Activated naive CD4-positive, alpha-beta T cell treated with anti-CD3 and anti-CD28 coated beads for 36 hours (primary cell): ENCODE measurements around the gene FYTTD1. TPM values are rescaled to one million over a fixed set of nuclear protein-coding genes. Genes with fewer than 3 reads are reported as not detected.

ENCODE experiments used
- CTCF ChIA-PET: fragments of 350-600 bp; sonication (Branson Sonifier 250); formaldehyde crosslinking; loops from one replicate; lab custom pipeline; 2021; ENCODE audit warnings: antibody characterized with exemption; lab: Charles Lee
- DNase-seq: peaks from one replicate; pipeline ENCODE4 v3.0.0-alpha.2; 2020
- H3K27ac Mint-ChIP-seq: one replicate; pipeline ENCODE4 v1.8.0; 2021; ENCODE audit warnings: mild to moderate bottlenecking, mixed read lengths
- H3K27me3 Mint-ChIP-seq: one replicate; pipeline ENCODE4 v1.8.0; 2021; ENCODE audit warnings: low read depth, mixed read lengths
- H3K36me3 Mint-ChIP-seq: one replicate; pipeline ENCODE4 v1.8.0; 2021; ENCODE audit warnings: low read depth, mixed read lengths
- H3K4me1 Mint-ChIP-seq: one replicate; pipeline ENCODE4 v1.8.0; 2021; ENCODE audit warnings: low read depth, mixed read lengths
- H3K4me3 Mint-ChIP-seq: one replicate; pipeline ENCODE4 v1.8.0; 2021; ENCODE audit warnings: mild to moderate bottlenecking, moderate library complexity, mixed read lengths
- H3K9me3 Mint-ChIP-seq: one replicate; pipeline ENCODE4 v1.8.0; 2021; ENCODE audit warnings: mixed read lengths
- intact Hi-C: fragments of 100-400 bp; cut with micrococcal nuclease; formaldehyde crosslinking; loops from one replicate; pipeline ENCODE4 v1.15.1; 2023
- total RNA-seq, 2 experiments: library from RNA; stranded (reverse); gene quantifications; one replicate each; pipeline ENCODE4 v1.2.3, GENCODE V29; 2021

Gene FYTTD1
- total RNA-seq, 2 experiments from 2014 or later = 25.1 to 27.6 TPM

DNA sequence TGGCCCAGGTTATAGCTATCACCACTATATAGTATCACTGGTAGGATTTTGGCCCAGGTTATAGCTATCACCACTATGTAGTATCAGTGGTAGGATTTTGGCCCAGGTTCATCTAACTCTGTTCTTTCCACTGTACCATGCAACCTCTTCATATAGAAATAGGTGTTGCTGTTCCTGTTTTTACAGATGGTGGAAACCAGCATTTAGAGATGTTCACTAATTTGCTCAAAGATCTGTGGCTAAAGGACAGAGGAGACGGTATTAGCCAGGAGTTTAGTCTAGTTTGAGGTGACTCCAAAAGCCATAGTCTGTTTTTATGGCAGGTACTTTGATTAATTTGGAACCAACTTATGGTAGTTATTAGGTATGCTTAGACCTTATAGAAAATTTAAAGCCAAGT is 44.4 kb downstream of the FYTTD1 start:
- Mint-ChIP-seq H3K4me3 (no peak overlapping the region), H3K36me3 (no peaks in the 10 kb centered on the region), H3K27ac (no peak overlapping the region), H3K9me3 (no peaks in the 10 kb centered on the region), H3K4me1 (peaks cover 58% of the 10 kb centered on the region), H3K27me3 (no peaks in the 10 kb centered on the region)
- intact Hi-C loops = no loop called here
- DNase-seq = no peak
- CTCF ChIA-PET = interaction anchor here (0.9 kb wide), 1 partner anchor 48 kb away, joined by 3 read pairs; no protein-coding TSS in a partner anchor

DNA sequence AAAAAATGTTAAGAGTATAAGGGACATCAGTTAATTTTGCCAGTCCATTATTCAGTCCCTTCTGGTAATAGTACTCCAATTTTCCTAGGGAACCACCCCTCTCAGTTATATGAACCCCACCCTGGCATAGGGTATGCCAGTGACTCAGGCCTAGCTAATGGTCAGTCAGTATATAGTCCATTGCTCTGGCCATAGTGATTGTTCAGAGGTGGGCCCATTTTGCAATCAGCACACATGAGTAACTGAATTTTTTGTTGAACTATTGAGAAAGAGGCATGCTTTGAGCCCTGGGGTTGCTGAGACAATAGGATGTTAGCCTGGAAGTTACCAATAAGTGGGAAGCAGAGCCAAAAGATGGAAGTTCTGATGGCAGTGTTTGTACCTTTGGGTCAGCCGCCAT is 45.5 kb downstream of the FYTTD1 start:
- Mint-ChIP-seq H3K27me3 (no peaks in the 10 kb centered on the region), H3K36me3 (no peaks in the 10 kb centered on the region), H3K4me1 (peaks cover 57% of the 10 kb centered on the region), H3K9me3 (no peaks in the 10 kb centered on the region), H3K27ac (no peak overlapping the region), H3K4me3 (no peak overlapping the region)
- DNase-seq = no peak
- CTCF ChIA-PET = no interaction called here
- intact Hi-C loops = no loop called here

DNA sequence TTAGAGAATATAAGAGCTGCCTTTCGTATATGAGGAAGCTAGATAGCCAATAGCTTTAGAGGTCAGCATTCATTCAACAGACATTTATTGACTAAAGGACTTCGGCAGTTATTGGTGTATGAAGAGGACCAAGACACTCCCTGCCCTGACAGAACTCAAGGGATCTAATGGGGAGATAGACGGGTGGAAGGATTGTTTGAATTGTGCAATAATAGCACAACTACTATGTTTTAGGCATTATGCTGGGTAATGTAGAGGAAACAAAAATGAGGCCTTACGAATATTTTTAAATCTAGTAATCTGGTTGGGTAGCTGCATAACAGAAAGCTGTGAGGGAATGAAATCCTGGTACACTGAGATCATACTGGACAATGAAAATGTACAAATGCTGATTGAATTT is 46.4 kb downstream of the FYTTD1 start:
- CTCF ChIA-PET = interaction anchor here (0.5 kb wide), 1 partner anchor 13 kb away, joined by 3 read pairs; no protein-coding TSS in a partner anchor
- no peaks in the 10 kb centered on the region for H3K36me3 Mint-ChIP-seq
- no peak overlapping the region for H3K4me3 Mint-ChIP-seq
- intact Hi-C loops = no loop called here
- no peaks in the 10 kb centered on the region for H3K9me3 Mint-ChIP-seq
- H3K4me1 Mint-ChIP-seq = peaks cover 61% of the 10 kb centered on the region
- H3K27me3 Mint-ChIP-seq = no peaks in the 10 kb centered on the region
- H3K27ac Mint-ChIP-seq = no peak overlapping the region
- no peak for DNase-seq

DNA sequence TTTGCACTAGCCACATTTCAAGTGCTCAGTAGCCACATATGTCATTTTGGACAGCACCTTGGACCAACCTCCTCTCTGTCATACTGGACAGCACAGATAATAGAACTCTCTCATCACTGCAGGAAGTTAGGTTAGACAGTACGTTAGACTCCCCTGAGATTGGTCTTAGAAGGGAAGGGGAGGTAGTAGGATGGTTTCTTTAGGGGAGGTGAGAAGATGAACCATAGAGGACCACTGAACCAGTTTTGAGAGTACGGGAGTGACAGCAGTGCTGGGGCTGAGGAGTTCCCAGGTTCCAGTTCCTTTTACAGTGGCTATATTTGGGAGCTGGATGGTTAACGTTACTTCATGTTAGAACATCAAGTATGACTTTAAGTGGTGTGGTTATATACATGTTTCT is 49.2 kb downstream of the FYTTD1 start:
- no peak for DNase-seq
- H3K4me3 Mint-ChIP-seq = no peak overlapping the region
- H3K4me1 Mint-ChIP-seq = peaks cover 73% of the 10 kb centered on the region
- no peak overlapping the region for H3K27ac Mint-ChIP-seq
- H3K9me3 Mint-ChIP-seq = no peaks in the 10 kb centered on the region
- intact Hi-C loops = no loop called here
- CTCF ChIA-PET = interaction anchor here (0.8 kb wide), 1 partner anchor 10 kb away, joined by 5 read pairs; no protein-coding TSS in a partner anchor
- no peaks in the 10 kb centered on the region for H3K36me3 Mint-ChIP-seq
- no peaks in the 10 kb centered on the region for H3K27me3 Mint-ChIP-seq

DNA sequence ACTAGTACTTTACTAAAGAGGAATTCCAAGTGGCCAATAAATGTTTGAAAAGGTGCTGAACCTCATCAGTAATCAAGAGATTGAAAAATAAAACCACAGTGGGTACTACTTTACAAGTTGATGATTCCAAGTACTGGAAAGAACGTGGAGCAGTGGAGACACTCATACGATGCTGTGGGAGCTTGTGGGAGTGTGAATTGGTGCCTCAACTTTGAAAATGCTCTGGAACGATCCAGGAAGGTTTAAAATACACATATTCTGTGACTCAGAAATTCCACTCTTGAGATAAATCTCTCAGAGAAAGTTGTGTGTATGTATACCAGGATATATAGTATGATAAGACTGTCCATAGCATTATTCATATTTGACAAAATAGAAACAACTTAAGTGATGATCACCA is 50.7 kb downstream of the FYTTD1 start:
- H3K27ac Mint-ChIP-seq = no peak overlapping the region
- intact Hi-C loops = loop anchor here (5.0 to 10.0 kb wide), 2 partner anchors 118 to 206 kb away; no protein-coding TSS in a partner anchor
- H3K9me3 Mint-ChIP-seq = no peaks in the 10 kb centered on the region

DNA sequence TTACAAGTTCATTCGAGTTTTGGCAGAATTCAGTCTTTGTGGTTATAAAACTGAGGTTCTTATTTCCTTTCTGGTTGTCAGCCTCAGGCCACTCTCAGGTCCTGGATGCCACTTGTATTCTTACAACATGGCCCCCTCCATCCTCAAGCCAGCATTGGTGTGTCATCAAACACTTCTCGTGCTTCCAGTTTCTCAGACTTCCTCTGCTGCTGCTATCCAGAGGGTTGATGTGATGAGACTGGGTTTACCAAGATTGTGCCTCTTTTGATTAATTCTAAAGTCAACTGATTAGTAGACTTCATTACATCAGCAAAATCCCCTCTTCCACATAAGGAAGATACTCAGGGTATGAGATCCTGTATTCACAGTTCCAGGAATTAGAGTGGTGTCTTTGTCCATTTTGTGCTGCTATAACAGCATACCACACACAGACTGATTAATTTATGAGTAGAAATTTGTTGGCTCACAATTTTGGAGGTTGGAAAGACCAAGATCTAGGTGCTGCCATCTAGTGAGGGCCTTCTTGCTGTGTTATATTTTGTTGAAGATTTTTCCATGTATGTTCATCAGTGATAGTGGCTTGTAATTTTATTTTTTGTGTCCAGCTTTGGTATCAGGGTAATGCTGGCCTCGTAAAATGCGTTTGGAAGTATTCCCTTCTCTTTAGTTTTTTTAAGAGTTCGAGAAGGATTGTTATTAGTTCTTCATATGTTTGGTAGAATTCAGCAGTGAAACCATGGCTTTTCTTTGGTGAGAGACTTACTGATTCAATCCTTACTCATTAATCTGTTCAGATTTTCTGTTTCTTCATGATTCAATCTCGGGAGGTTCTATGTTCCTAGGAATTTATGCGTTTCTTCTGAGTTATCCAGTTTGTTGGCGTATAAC is 52.5 kb downstream of the FYTTD1 start:
- no peaks in the 10 kb centered on the region for H3K36me3 Mint-ChIP-seq
- H3K27ac Mint-ChIP-seq = peak overlapping the region; percentile 46
- no peak overlapping the region for H3K4me3 Mint-ChIP-seq
- H3K9me3 Mint-ChIP-seq = no peaks in the 10 kb centered on the region
- intact Hi-C loops = loop anchor here (1.0 to 10.0 kb wide), 5 partner anchors 9 to 207 kb away; partner anchors contain the start of genes FYTTD1 and RUBCN
- CTCF ChIA-PET = interaction anchor here (0.6 to 1.2 kb wide), 6 partner anchors 9 to 101 kb away, joined by 3 to 5 read pairs (median 3); no protein-coding TSS in a partner anchor
- peaks cover 53% of the 10 kb centered on the region for H3K4me1 Mint-ChIP-seq
- DNase-seq = peak; percentile 59
- no peaks in the 10 kb centered on the region for H3K27me3 Mint-ChIP-seq

More for the DNA sequence above, 50.7 kb downstream of the FYTTD1 start:
- DNase-seq = no peak
- no peak overlapping the region for H3K4me3 Mint-ChIP-seq
- H3K36me3 Mint-ChIP-seq = no peaks in the 10 kb centered on the region
- peaks cover 65% of the 10 kb centered on the region for H3K4me1 Mint-ChIP-seq
- CTCF ChIA-PET = no interaction called here
- no peaks in the 10 kb centered on the region for H3K27me3 Mint-ChIP-seq

DNA sequence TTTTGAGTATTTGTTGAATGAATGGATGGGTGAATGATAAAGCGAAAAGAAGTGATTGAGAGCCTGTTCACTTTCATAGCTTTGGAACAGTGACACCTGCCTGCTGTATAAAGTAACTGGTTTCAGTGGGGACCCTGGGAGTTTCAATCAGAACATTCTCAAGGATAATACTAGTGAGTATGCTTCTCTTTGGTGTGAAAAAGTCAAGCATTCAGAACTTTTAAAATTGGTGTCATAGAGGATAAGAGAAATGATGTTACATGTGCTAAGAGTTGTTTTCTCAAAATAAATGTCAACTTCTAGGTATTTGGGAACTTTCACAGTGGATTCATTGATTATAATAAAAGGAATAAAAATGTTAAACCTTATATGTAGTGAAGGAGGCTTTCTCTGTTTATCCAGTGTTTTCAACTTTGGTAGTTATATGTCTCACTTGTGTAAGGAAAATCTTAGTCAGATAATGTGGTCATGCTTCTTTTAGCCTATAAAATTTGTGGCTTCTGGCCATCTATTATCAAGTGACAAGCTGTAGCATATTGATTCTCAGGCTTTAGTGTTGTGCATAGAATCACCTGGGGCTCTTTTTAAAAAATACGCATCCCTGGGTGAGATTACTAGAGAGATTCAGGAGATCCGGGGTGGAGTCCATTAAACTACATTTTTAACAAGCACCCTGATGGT is 53.2 kb downstream of the FYTTD1 start:
- DNase-seq = no peak
- Mint-ChIP-seq H3K36me3 (no peaks in the 10 kb centered on the region), H3K4me1 (peaks cover 52% of the 10 kb centered on the region), H3K27ac (peak overlapping the region; percentile 46), H3K9me3 (no peaks in the 10 kb centered on the region), H3K4me3 (no peak overlapping the region), H3K27me3 (no peaks in the 10 kb centered on the region)
- CTCF ChIA-PET = interaction anchor here (0.7 to 1.2 kb wide), 3 partner anchors 10 to 101 kb away, joined by 3 to 5 read pairs (median 3); no protein-coding TSS in a partner anchor
- intact Hi-C loops = loop anchor here (1.0 to 10.0 kb wide), 5 partner anchors 10 to 208 kb away; partner anchors contain the start of genes FYTTD1 and RUBCN

DNA sequence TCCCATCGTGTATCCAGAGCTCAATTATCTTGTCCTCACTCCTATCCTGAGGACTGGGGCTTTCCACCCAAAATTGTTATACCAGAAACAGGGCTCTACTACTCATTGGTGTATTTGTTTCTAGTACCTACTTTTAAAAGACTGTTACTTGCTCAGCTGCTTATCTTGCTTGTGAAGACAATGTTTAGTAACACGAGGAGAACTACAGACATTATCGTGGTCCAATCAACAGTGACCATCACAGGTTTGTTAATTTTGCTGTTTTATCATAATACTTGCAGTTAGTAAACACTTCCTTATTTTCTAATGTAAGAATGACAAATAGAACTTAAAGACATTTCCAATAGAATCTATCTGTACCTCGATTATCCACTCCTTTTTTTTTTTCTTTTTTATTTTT is 54.8 kb downstream of the FYTTD1 start:
- no peak overlapping the region for H3K27ac Mint-ChIP-seq
- no peaks in the 10 kb centered on the region for H3K9me3 Mint-ChIP-seq
- no peak for DNase-seq
- no peaks in the 10 kb centered on the region for H3K36me3 Mint-ChIP-seq
- CTCF ChIA-PET = interaction anchor here (0.7 to 1.1 kb wide), 2 partner anchors 56 to 205 kb away, joined by 3 to 4 read pairs; no protein-coding TSS in a partner anchor
- H3K4me3 Mint-ChIP-seq = no peak overlapping the region
- intact Hi-C loops = loop anchor here (5.0 to 10.0 kb wide), 2 partner anchors 122 to 210 kb away; no protein-coding TSS in a partner anchor
- peaks cover 53% of the 10 kb centered on the region for H3K4me1 Mint-ChIP-seq
- no peaks in the 10 kb centered on the region for H3K27me3 Mint-ChIP-seq

DNA sequence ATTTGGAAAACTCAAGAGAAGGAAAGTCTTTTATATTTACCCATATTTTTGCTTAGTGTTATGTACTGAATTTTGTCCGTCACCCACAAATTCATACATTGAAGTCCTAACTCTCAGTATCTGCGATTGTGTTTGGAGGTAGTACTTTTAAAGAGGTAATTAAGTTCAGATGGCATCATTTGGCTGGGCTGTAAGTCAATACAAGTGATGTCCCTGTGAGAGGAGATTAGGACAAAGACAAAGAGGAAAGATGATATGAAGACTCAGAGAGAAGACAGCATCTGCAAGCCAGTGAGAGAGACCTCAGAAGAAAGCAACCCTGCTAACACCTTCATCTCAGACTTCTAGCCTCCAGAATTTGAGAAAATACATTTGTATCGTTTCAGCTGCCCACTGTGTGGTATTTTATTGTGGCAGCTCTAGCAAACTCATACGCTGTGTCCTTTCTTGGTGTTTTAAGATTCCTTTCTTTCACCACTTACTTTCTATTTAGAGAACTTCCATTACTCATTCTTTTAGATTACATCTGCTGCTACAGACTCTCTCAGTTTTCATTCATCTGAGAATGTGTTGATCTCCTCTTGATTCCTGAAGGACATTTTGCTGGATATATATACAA is 58.4 kb downstream of the FYTTD1 start:
- H3K4me1 Mint-ChIP-seq = peaks cover 30% of the 10 kb centered on the region
- H3K27me3 Mint-ChIP-seq = no peaks in the 10 kb centered on the region
- intact Hi-C loops = loop anchor here (10.0 kb wide), 1 partner anchor 213 kb away; no protein-coding TSS in a partner anchor
- H3K9me3 Mint-ChIP-seq = no peaks in the 10 kb centered on the region
- H3K27ac Mint-ChIP-seq = no peak overlapping the region
- CTCF ChIA-PET = interaction anchor here (0.7 kb wide), 1 partner anchor 20 kb away, joined by 3 read pairs; no protein-coding TSS in a partner anchor
- DNase-seq = no peak
- no peaks in the 10 kb centered on the region for H3K36me3 Mint-ChIP-seq
- H3K4me3 Mint-ChIP-seq = no peak overlapping the region

DNA sequence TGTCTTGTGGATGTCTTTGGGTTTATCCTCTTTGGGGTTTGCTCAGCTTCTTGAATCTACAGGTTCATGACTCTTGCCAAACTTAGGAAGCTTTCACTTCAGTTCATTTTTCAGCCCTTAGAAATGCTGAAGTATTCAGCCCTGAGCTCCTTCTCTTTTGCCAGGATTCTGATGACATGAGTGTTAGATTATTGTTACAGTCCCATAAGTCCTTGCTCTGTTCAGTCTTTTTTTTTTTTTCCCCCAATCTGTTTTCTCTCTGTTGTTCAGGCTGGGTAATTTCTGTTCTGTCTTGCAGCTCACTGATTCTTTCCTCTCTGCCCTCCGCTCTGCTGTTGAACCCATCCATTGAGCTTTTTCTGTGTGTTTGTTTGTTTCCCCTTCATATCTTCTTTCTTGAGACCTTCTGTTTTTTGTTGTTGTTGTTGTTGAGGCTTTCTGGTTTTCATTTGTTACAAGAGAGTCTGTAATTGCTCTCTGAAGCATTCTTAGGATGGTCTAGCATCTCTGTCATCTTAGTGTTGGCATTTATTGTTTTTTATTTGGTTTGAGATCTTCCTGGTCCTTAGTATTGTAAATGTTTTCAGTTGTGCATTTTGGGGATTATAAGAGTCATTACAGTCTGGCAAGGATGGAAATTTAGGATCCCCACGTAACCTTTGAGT is 59.8 kb downstream of the FYTTD1 start:
- CTCF ChIA-PET = interaction anchor here (0.6 to 1.5 kb wide), 4 partner anchors 14 to 210 kb away, joined by 3 to 4 read pairs (median 4); no protein-coding TSS in a partner anchor
- Mint-ChIP-seq H3K4me3 (no peak overlapping the region), H3K4me1 (peaks cover 31% of the 10 kb centered on the region), H3K27ac (no peak overlapping the region), H3K27me3 (no peaks in the 10 kb centered on the region), H3K36me3 (peaks cover 5% of the 10 kb centered on the region), H3K9me3 (no peaks in the 10 kb centered on the region)
- intact Hi-C loops = loop anchor here (10.0 kb wide), 1 partner anchor 215 kb away; no protein-coding TSS in a partner anchor
- no peak for DNase-seq

DNA sequence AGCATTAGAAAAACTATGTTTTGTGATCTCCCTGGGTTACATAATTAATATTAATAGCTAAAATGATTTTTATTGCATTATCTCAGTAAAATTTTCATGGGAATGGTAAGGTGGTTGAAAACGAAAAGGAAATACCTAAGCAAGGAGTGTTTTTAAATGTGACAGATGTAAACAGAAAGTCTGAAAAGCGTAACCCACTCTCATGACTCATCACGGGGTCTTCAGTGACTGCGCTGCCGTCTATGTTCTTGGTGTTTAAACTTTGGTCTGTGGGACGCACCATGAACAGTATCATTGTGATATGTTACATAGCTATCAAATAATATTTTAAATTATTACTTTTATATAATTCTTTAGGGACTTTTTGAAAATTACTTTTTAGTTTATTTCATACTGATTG is 61.2 kb downstream of the FYTTD1 start:
- intact Hi-C loops = no loop called here
- Mint-ChIP-seq H3K36me3 (peaks cover 5% of the 10 kb centered on the region), H3K9me3 (no peaks in the 10 kb centered on the region), H3K4me3 (no peak overlapping the region), H3K27me3 (no peaks in the 10 kb centered on the region), H3K4me1 (peaks cover 33% of the 10 kb centered on the region), H3K27ac (no peak overlapping the region)
- CTCF ChIA-PET = interaction anchor here (0.6 kb wide), 1 partner anchor 62 kb away, joined by 3 read pairs; no protein-coding TSS in a partner anchor
- no peak for DNase-seq
